Amniotic epithelial cell (primary cell): ENCODE results near the gene RARS2.

Experiments
- DNase-seq: peaks from one replicate; pipeline ENCODE4 v3.0.0-alpha.2; 2010; ENCODE audit warnings: low read depth

Gene RARS2

GRCh38 chr6:87574237-87574804 is 15.5 kb downstream of the RARS2 start:
- no peak for DNase-seq

- DNase-seq = no peak
Observed at GRCh38 chr6:87573307-87574024, 16.3 kb downstream of the RARS2 start.

GRCh38 chr6:87572883-87573282 is 16.9 kb downstream of the RARS2 start:
- DNase-seq = no peak

- DNase-seq = no peak
Observed at GRCh38 chr6:87572021-87572420, 17.8 kb downstream of the RARS2 start.

GRCh38 chr6:87561017-87561416 is 28.8 kb downstream of the RARS2 start:
- no peak for DNase-seq

- peak; percentile 74 for DNase-seq
Observed at GRCh38 chr6:87558446-87558845, 31.3 kb downstream of the RARS2 start.

- DNase-seq = no peak
Observed at GRCh38 chr6:87555506-87555905, 34.3 kb downstream of the RARS2 start.

- DNase-seq = peak; percentile 25
Observed at GRCh38 chr6:87553159-87553765, 36.5 kb downstream of the RARS2 start.

GRCh38 chr6:87551799-87552198 is 38.0 kb downstream of the RARS2 start:
- DNase-seq = no peak

GRCh38 chr6:87544474-87544735 is 45.4 kb downstream of the RARS2 start:
- no peak for DNase-seq

- DNase-seq = no peak
Observed at GRCh38 chr6:87543696-87544473, 45.9 kb downstream of the RARS2 start.

- no peak for DNase-seq
Observed at GRCh38 chr6:87541744-87542143, 48.0 kb downstream of the RARS2 start.

- DNase-seq = no peak
Observed at GRCh38 chr6:87541041-87541440, 48.7 kb downstream of the RARS2 start.

- no peak for DNase-seq
Observed at GRCh38 chr6:87540539-87540938, 49.2 kb downstream of the RARS2 start.

GRCh38 chr6:87539554-87539953 is 50.2 kb downstream of the RARS2 start:
- DNase-seq = no peak

- DNase-seq = no peak
Observed at GRCh38 chr6:87538510-87539260, 51.1 kb downstream of the RARS2 start.

GRCh38 chr6:87534377-87535047 is 55.3 kb downstream of the RARS2 start:
- no peak for DNase-seq

GRCh38 chr6:87529221-87529620 is 60.6 kb downstream of the RARS2 start:
- DNase-seq = no peak

- no peak for DNase-seq
Observed at GRCh38 chr6:87522686-87523085, 67.1 kb downstream of the RARS2 start.

GRCh38 chr6:87518453-87518852 is 71.3 kb downstream of the RARS2 start:
- DNase-seq = no peak

- no peak for DNase-seq
Observed at GRCh38 chr6:87514831-87515230, 75.0 kb downstream of the RARS2 start.

GRCh38 chr6:87504441-87504840 is 85.3 kb downstream of the RARS2 start:
- peak; percentile 68 for DNase-seq
